Measurements from ENCODE around the gene SLC25A15. TPM values are rescaled to one million over a fixed set of nuclear protein-coding genes. Genes with fewer than 3 reads are reported as not detected.
"Not testable (repeated sequence)": the region's sequence is repeated elsewhere in the genome, so short reads cannot be mapped to it uniquely, and the experiment has no call there.

The SLC25A15 gene
- total RNA-seq, 1 donor from 2014 or later, result 14.2 TPM

DNA sequence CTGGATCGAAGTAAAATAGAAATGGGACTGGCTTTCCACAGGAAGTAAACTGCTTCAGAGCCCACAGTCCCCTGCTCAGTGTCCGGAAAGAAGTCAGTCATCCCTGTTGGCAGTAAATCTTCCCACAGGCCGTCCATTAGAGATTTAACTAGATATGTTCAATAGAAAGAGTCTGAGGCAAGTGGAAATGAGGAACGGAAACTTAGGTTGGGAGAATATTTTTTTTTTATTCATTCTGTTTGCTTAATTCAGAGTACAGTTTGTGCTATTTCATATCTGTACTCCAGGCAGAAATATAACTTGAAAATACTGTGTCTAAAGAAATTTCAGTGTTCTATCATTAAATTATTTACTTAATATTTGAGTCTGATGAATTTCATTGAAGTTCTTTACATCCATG lies 22.7 kb downstream of the SLC25A15 start:
- intact Hi-C loops (cut with micrococcal nuclease), result no loop called here

DNA sequence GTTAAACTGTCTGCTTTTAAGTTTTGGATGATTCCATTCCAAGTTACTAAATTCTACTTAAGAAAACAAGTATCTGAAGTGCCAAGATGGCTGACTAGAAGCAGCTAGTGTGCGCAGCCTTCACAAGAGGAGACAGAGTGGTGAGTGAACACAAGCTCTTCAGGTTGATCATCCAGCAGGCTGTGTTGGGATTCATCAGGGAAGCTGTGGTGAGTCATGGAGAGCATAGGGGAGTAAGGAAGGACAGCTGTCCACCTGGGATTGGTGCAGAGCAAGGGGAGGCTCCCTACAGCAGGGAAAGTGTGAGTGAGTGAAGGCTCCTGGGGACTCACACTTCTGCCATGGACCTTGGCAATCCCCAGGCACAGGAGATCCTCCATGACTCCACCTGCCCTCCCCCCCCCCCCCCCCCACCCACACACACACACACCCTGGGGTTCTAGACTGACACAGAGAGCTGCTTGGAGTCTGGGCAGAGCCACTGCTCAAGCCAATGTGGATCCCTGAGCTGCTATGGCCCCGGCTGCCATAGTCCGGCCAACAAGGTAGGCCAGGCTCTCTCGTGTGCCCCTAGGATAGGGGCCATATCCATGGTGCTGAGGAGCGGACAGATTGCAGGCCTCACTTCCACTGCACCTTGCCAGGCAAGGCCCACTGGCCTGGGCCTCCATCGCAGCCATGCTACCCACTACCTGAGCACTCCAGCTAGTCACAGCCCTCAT lies 23.5 kb downstream of the SLC25A15 start:
- intact Hi-C loops (cut with micrococcal nuclease), result no loop called here

DNA sequence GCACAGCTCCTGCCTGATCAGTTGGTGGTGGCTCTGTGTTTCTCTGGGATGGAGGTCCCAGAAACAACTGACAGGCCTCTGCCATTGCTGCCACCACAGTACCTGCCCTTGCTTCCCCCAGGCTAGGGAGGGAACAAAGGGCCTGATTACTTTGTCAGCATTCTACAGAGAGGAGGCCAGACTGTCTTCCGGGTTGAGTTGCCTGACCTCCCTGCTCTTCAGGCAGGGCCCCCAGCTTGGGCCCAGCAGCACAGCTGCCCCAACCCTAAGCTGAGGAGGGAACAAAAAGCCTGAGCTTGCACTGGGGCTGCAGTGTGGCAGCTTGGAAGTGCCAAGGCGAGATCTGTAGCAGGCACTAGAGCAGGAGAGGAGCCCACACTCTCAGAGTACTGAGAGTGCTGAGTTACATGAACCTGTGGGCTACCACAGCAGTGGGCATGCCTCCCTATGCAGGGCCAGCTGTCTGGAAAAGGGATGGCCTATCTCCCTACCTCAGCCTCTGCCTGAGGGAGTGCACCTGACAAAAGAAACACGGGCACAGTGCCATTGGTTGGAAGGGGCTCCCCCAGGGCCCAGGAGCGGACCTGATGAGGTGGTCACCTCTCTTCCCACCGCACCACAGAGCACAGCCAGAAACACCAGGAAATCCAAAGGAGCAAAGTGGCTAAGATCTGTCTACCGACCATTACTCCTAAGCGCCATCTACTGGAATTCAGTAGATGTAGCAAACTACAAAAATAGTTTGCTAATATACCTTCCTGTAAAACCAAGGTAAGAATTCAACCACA lies 24.4 kb downstream of the SLC25A15 start:
- intact Hi-C loops (cut with micrococcal nuclease), result loop anchor here (1.0 kb wide), 1 partner anchor 37 kb away; no protein-coding TSS in a partner anchor

DNA sequence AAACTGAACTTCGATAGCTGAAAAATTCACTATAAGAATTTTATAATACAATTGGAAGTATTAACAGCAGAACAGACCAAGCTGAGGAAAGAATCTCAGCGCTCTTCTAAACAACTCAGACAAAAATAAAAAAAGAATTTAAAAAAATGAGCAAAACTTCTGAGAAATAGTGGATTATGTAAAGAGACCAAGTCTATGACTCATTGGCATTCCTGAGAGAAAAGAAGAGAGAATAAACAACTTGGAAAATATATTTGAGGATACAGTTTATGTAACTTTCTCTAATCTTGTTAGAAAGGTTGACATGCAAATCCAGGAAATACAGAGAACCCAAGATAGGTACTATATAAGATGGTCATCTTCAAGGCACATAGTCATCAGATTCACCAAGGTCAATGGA lies 25.4 kb downstream of the SLC25A15 start:
- intact Hi-C loops (cut with micrococcal nuclease), result loop anchor here (1.0 kb wide), 1 partner anchor 38 kb away; no protein-coding TSS in a partner anchor

DNA sequence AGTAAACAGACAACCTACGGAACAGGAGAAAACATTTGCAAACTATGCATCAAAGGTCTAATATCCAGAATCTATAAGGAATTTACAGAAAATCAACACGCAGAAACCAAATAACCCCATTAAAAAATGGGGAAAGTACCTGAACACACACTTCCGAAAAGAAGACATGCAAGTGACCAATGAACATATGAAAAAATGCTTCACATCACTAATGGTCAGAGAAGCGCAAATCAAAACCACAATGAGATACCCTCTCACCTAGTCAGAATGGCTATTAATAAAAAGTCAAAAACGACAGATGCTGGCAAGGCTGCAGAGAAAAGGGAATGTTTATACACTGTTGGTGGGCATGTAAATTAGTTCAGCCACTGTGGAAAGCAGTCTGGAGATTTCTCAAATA lies 29.5 kb downstream of the SLC25A15 start:
- intact Hi-C loops (cut with micrococcal nuclease), result no loop called here

DNA sequence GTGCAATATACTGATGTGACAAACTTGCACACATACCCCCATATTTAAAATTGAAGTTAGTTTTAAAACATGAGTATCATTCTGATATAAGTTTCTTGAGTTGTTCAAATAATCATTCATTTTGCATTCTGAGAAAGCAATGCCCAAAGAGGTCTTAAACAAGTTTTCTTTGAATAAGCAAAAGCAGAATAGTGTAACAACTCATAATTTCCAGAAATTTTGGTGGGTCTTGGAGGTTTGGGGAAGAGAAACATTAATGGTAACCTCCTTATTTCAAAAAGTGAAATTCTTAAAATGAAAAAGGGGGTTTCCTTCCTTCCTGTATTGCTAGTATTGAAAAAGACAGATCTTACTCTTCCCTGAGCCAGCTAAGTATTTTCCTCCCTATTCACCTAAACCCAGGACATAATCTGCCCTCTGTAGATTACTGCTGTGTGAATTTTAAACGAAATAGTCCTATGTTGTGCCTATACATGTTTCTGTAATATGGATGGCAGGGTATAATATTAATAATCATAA lies 30.4 kb downstream of the SLC25A15 start:
- intact Hi-C loops (cut with micrococcal nuclease), result no loop called here

DNA sequence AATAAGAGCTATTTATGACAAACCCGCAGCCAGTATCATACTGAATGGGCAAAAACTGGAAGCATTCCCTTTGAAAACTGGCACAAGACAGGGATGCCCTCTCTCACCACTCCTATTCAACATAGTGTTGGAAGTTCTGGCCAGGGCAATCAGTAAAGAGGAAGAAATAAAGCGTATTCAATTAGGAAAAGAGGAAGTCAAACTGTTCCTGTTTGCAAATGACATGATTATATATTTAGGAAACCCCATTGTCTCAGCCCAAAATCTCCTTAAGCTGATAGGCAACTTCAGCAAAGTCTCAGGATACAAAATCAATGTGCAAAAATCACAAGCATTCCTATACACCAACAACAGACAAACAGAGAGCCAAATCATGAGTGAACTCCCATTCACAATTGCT lies 50.3 kb downstream of the SLC25A15 start:
- intact Hi-C loops (cut with micrococcal nuclease), result not testable (repeated sequence)

DNA sequence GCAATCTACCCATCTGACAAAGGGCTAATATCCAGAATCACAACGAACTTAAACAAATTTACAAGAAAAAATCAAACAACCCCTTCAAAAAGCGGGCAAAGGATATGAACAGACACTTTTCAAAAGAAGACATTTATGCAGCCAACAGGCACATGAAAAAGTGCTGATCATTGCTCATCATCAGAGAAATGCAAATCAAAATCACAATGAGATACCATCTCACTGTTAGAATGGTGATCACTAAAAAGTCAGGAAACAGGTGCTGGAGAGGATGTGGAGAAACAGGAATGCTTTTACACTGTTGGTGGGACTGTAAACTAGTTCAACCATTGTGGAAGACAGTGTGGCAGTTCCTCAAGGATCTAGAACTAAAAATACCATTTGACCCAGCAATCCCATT lies 51.5 kb downstream of the SLC25A15 start:
- intact Hi-C loops (cut with micrococcal nuclease), result not testable (repeated sequence)

Other genes with a start within 250 kb of the SLC25A15 start
- 31.5 and 31.7 TPM in 2 replicates for gene FOXO1, start 123.0 kb upstream of the SLC25A15 start, total RNA-seq
- 32.3 and 34.6 TPM in 2 replicates for gene MRPS31, start 18.4 kb upstream of the SLC25A15 start, total RNA-seq
- gene ELF1, start 229.7 kb downstream of the SLC25A15 start, total RNA-seq, result 116 and 117 TPM in 2 replicates